HG02623 (cell line): Measurements from ENCODE around the gene CACNB2.
"Not testable (repeated sequence)": the region's sequence is repeated elsewhere in the genome, so short reads cannot be mapped to it uniquely, and the experiment has no call there.

Experiments used
- ATAC-seq: cut with Tn5 transposase; IDR thresholded peaks from one replicate; pipeline ENCODE4 v1.9.1; 2021; ENCODE audit warnings: moderate library complexity; ENCODE audit not compliant: unreplicated experiment

CACNB2 gene

GRCh38 chr10:18554479-18554878 is 414.3 kb downstream of the CACNB2 start:
- no peak for ATAC-seq

- no peak for ATAC-seq
Observed at GRCh38 chr10:18556522-18557147, 416.4 kb downstream of the CACNB2 start.

GRCh38 chr10:18557960-18558359 is 417.7 kb downstream of the CACNB2 start:
- no peak for ATAC-seq

- ATAC-seq = no peak
Observed at GRCh38 chr10:18561861-18562551, 421.8 kb downstream of the CACNB2 start.

- ATAC-seq = no peak
Observed at GRCh38 chr10:18563003-18563726, 422.9 kb downstream of the CACNB2 start.

- ATAC-seq = no peak
Observed at GRCh38 chr10:18565006-18565405, 424.8 kb downstream of the CACNB2 start.

GRCh38 chr10:18566177-18566576 is 426.0 kb downstream of the CACNB2 start:
- ATAC-seq = no peak

- ATAC-seq = no peak
Observed at GRCh38 chr10:18567343-18567856, 427.2 kb downstream of the CACNB2 start.

- not testable (repeated sequence) for ATAC-seq
Observed at GRCh38 chr10:18570386-18570785, 430.2 kb downstream of the CACNB2 start.

- ATAC-seq = no peak
Observed at GRCh38 chr10:18571076-18571475, 430.9 kb downstream of the CACNB2 start.

GRCh38 chr10:18571780-18572179 is 431.6 kb downstream of the CACNB2 start:
- no peak for ATAC-seq

- no peak for ATAC-seq
Observed at GRCh38 chr10:18572959-18573561, 432.8 kb downstream of the CACNB2 start.

- no peak for ATAC-seq
Observed at GRCh38 chr10:18576586-18576985, 436.4 kb downstream of the CACNB2 start.

GRCh38 chr10:18577823-18578685 is 437.8 kb downstream of the CACNB2 start:
- ATAC-seq = no peak

- ATAC-seq = no peak
Observed at GRCh38 chr10:18582803-18583202, 442.6 kb downstream of the CACNB2 start.

- ATAC-seq = no peak
Observed at GRCh38 chr10:18583575-18584270, 443.5 kb downstream of the CACNB2 start.

- ATAC-seq = not testable (repeated sequence)
Observed at GRCh38 chr10:18586637-18587036, 446.4 kb downstream of the CACNB2 start.

GRCh38 chr10:18591141-18591540 is 450.9 kb downstream of the CACNB2 start:
- not testable (repeated sequence) for ATAC-seq
